Limb (tissue), 2 donors: ENCODE results near the gene ZDHHC19.
A peak's percentile ranks its signal among the peaks of the same experiment; 100 is the strongest.
"Not testable (repeated sequence)": the region's sequence is repeated elsewhere in the genome, so short reads cannot be mapped to it uniquely, and the experiment has no call there.

Source experiments
- DNase-seq, 2 donors: peaks; one replicate each; pipeline ENCODE4 v3.0.0-alpha.2; 2016; ENCODE audit errors: extremely low spot score in 2 of 2

Gene ZDHHC19

GRCh38 chr3:196179380-196180308, 31.6 kb downstream of the ZDHHC19 start:
- DNase-seq = peak in 1 of 2 donors; percentile 62

DNA sequence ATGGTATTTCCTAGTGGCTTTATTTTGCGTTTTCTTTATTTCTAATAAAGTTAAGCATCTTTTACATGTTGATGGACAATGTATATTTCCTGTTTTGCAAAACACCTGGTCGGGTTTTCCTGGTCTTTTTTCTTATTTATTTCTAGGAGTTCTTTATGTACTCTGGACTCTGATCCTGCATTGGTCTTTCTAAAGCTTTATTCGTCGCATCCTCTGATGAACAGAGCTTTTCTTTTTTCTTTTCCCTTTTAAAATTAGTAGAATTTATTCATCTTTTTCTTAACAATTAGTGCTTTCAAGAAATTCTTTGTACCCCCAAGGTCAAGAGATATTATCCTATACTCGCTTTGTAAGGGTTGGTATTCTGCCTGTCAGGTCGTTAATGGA, 32.2 kb downstream of the ZDHHC19 start:
- no peak for DNase-seq

- DNase-seq = no peak
Observed at GRCh38 chr3:196177967-196178366, 33.2 kb downstream of the ZDHHC19 start.

DNA sequence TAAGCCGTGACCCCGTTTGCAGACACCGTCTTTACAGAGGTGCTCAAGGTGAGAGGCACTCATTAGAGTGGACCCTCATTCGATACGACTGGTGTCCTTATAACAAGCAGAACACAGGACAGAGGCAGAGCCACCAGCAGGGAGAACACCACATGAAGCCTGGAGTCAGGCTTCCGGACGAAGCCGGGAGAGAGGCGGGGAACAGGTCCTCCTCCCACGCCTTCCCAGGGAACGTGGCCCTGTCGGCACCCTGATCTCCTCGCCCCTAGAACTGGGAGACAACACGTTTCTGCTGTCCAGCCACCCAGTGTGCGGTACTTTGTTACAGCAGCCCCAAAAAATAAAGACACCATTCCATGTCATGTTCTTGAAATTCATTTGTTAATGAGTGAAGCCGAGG, 33.6 kb downstream of the ZDHHC19 start:
- DNase-seq = no peak

GRCh38 chr3:196175722-196176121, 35.5 kb downstream of the ZDHHC19 start:
- no peak for DNase-seq

GRCh38 chr3:196175116-196175625, 36.0 kb downstream of the ZDHHC19 start:
- DNase-seq = no peak

GRCh38 chr3:196174652-196175051, 36.5 kb downstream of the ZDHHC19 start:
- no peak for DNase-seq

DNA sequence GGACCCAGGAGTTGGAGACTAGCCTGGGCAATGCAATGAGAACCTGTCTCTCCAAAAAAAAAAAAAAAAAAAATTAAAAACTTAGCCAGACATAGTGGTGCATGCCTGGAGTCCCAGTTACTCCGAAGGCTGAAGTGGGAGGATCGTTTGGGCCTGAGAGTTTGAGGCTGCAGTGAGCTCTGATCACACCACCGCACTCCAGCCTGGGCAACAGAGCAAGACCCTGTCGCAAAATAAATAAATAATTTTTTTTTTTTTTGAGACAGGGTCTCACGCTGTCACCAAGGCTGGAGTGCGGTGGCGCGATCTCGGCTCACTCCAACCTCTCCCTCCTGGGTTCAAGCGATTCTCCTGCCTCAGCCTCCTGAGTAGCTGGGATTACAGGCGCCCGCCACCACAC, 40.9 kb downstream of the ZDHHC19 start:
- not testable (repeated sequence) for DNase-seq

- DNase-seq = no peak
Observed at GRCh38 chr3:196169836-196170240, 41.4 kb downstream of the ZDHHC19 start.

DNA sequence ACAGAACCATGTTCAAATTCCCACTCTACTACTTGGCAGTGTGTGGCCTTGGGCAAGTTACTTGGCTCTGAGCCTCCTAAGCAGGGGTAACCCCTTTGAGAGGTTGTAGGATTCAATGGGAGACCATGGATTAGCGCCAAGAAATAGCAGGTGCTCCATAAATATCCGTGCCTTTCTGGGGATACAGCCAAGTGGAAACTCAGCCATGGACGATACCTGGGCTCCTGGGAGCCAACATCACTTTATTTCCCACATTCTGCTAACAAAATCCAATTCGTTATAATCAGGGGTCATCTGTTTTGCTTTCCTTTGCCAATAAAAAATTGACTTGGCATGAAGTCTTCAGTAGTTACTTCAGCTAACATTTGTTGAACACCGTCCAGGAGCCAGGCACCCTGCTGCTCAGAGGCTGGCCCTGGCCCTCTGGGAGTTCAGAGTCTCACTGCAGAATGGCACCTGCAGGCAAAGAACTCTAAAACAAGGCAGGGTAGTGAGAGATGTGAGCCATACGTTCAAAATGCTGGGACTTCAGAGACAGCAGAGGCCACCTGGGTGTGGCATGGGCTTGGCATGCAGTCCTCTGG, 42.3 kb downstream of the ZDHHC19 start:
- DNase-seq = no peak

GRCh38 chr3:196166741-196167140, 44.5 kb downstream of the ZDHHC19 start:
- no peak for DNase-seq

- DNase-seq = no peak
Observed at GRCh38 chr3:196165850-196166249, 45.4 kb downstream of the ZDHHC19 start.

DNA sequence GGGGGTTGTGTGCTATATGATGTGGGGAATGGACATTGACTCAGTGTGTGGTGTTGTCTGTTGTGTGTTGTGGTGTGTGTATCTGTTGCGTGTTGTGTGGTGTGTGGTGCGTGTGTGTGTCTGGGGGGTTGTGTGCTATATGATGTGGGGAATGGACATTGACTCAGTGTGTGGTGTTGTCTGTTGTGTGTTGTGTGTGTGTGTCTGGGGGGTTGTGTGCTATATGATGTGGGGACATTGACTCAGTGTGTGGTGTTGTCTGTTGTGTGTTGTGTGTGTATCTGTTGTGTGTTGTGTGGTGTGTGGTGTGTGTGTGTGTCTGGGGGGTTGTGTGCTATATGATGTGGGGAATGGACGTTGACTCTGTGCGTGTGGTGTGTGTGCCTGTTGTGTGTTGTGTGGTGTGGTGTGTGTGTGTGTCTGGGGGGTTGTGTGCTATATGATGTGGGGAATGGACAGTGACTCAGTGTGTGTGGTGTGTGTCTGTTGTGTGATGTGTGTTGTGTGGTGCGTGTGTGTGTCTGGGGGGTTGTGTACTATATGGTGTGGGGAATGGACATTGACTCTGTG, 46.1 kb downstream of the ZDHHC19 start:
- not testable (repeated sequence) for DNase-seq

DNA sequence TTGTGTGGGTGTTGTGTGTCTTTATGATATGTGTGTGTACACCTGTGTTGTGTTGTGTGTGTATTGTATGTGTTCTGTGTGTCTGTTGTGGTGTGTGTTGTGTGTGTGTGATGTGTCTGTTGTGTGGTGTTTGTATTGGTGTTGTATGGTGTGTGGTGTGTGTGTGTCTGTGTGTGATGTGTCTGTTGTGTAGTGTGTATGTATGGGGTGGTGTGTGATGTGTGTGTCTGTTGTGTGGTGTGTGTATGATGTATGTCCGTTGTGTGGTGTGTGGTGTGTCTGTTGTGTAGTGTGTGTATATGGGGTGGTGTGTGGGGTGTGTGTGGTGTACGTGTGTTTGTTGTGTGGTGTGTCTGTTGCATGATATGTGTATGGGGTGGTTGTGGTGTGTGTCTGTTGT, 46.6 kb downstream of the ZDHHC19 start:
- no peak for DNase-seq

DNA sequence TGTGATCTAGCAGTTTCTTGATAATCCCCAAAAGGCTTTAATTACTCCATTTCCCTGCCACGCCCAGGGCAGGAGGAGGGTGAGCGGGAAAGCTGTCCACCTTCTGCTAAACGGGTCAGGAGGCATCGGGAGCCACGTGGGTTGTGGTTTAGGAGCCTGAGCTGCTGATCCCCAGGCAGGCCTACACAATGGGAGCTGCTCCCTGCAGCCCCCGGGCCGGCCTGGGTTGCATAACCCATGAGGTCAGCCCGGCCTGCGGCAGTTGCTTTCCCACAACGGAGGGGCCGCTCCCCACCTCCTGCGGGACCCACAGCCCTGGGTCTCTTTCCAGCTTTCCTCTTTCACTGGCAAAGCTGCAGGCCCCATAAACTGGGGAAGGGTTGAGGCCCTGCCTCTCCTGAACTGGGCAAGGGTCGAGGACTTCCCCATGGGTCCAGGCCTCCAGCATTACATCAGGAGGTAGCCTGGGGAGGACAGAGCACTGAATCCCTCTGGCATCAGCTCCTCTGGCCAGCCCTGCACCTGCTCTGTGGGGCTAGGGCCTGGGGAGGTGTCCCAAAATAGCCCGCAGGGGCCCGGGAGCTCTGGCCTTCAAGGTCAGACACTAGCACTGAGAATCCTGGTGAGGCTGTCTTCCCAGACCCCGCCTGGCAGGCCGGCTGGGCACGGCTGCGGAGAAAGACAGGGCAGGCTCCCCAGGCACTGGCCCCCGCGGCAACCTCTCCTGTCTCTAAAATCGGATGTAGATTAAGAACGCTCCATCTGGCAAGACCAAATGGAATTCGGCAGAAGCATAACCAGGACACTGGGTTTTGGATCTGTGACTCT, 47.3 kb downstream of the ZDHHC19 start:
- no peak for DNase-seq

GRCh38 chr3:196163212-196163611, 48.0 kb downstream of the ZDHHC19 start:
- no peak for DNase-seq

- DNase-seq = no peak
Observed at GRCh38 chr3:196162679-196163078, 48.5 kb downstream of the ZDHHC19 start.

- DNase-seq = no peak
Observed at GRCh38 chr3:196159952-196160804, 51.0 kb downstream of the ZDHHC19 start.

DNA sequence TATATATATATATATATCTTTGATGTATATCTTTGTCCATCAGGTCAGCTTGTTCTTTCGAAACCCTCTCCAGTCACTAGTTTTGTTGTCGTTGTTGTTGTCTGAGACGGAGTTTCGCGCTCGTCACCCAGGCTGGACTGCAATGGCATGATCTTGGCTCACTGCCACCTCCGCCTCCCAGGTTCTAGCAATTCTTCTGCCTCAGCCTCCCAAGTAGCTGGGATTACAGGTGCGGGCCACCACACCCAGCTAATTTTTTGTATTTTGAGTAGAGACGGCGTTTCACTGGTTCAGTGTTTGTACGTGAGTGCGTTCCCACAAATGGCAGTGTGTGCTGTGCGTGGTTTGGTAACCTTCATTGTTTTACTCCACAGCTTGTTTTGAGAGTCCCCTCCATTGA, 51.7 kb downstream of the ZDHHC19 start:
- no peak for DNase-seq

GRCh38 chr3:196156160-196156559, 55.0 kb downstream of the ZDHHC19 start:
- DNase-seq = no peak

- no peak for DNase-seq
Observed at GRCh38 chr3:196150481-196150880, 60.7 kb downstream of the ZDHHC19 start.
